T-helper 17 cell (primary cell): Measurements from ENCODE around the gene DCDC1. TPM values are rescaled to one million over a fixed set of nuclear protein-coding genes. Genes with fewer than 3 reads are reported as not detected.

Experiments
- ATAC-seq: fragments of 150-1000 bp; cut with Tn5 transposase; 2 replicates; pipeline ENCODE4 v1.10.0; 2021; ENCODE audit warnings: mild to moderate bottlenecking, moderate library complexity
- DNase-seq, 3 donors: peaks; one replicate each; pipeline versions ENCODE4 v3.0.0 to v3.0.0-alpha.2; 2020 to 2021
- H3K9me3 ChIP-seq: one replicate; pipeline ENCODE4 v1.7.0; 2013; ENCODE audit warnings: low read length, mild to moderate bottlenecking; ENCODE audit not compliant: control insufficient read depth, poor library complexity, severe bottlenecking
- H3K27ac Mint-ChIP-seq: one replicate; pipeline ENCODE4 v1.8.0; 2022; ENCODE audit warnings: mild to moderate bottlenecking, moderate library complexity, mixed read lengths
- H3K27me3 Mint-ChIP-seq: one replicate; pipeline ENCODE4 v1.8.0; 2022; ENCODE audit warnings: mixed read lengths
- H3K36me3 Mint-ChIP-seq: one replicate; pipeline ENCODE4 v1.8.0; 2022; ENCODE audit warnings: low read depth, mixed read lengths
- H3K4me1 Mint-ChIP-seq: one replicate; pipeline ENCODE4 v1.8.0; 2022; ENCODE audit warnings: mild to moderate bottlenecking, mixed read lengths
- H3K4me3 Mint-ChIP-seq: one replicate; pipeline ENCODE4 v1.8.0; 2022; ENCODE audit warnings: mild to moderate bottlenecking, moderate library complexity, mixed read lengths
- total RNA-seq, 4 donors: library from RNA in 2 of 4; stranded (reverse) in 2 of 4; gene quantifications; one replicate each; pipeline ENCODE4 v1.2.3 and lab custom pipeline; 2022 to 2026

DCDC1 gene
- total RNA-seq, 2 donors from 2014 or later = 0.21 to 0.45 TPM

DNA sequence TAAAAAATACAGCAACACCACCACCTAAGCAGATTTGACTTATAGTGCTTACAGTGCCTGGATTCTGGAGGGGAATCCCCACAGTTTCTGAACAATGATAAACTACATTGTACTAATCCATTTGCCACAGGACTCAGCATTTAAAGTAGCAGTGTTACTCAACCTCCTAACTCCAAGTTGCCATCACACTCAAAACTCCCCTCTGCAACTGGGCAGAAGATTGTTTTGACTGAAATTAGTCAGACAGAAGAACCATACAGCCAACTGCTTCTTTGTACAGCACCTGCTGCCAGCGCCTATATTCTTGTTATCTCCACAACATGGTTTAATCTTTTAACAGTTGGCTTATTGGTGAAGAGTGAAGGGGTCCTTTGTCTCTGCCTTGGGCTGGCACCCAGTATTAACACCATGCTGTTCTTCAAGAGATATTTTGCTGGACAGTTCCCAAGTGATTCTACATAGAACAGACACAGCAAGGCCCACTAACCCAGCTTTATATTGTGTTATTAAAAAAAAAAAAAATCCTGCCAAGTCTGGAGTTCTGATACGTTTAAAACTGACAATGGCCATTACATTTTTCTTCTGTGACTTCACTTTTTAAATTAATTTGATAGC, 273.2 kb downstream of the DCDC1 start:
- Mint-ChIP-seq H3K36me3 (no peaks in the 10 kb centered on the region), H3K4me1 (no peaks in the 10 kb centered on the region), H3K4me3 (no peak overlapping the region), H3K27me3 (no peaks in the 10 kb centered on the region), H3K27ac (no peak overlapping the region)
- no peaks in the 10 kb centered on the region for H3K9me3 ChIP-seq
- DNase-seq (no peak), ATAC-seq (no peak)

- H3K27ac Mint-ChIP-seq = no peak overlapping the region
- H3K4me1 Mint-ChIP-seq = no peaks in the 10 kb centered on the region
- H3K36me3 Mint-ChIP-seq = no peaks in the 10 kb centered on the region
- ATAC-seq (no peak), DNase-seq (no peak)
- H3K4me3 Mint-ChIP-seq = no peak overlapping the region
- H3K27me3 Mint-ChIP-seq = no peaks in the 10 kb centered on the region
- peaks cover 4% of the 10 kb centered on the region for H3K9me3 ChIP-seq
Observed at GRCh38 chr11:31092638-31093037, 276.9 kb downstream of the DCDC1 start.

DNA sequence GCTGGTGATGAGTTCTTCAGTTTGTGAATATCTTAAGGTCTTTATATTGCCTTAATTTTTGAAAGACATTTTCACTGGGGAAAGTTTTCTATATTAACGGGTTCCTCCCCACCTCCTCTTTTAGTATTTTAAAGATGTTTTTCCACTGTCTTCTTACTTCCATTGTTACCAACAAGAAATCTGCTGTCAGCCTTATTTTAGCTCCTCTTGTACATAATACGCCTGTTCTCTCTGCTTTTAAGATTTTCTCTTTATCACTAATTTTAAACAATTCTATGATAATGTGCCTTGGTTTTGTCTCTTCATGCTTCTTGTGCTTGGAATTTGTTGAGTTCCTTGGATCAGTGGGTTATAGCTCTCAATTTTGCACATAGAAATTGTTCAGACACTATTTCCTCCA, 280.4 kb downstream of the DCDC1 start:
- H3K4me3 Mint-ChIP-seq = no peak overlapping the region
- H3K4me1 Mint-ChIP-seq = no peaks in the 10 kb centered on the region
- H3K27me3 Mint-ChIP-seq = no peaks in the 10 kb centered on the region
- no peaks in the 10 kb centered on the region for H3K36me3 Mint-ChIP-seq
- ATAC-seq (no peak), DNase-seq (no peak)
- H3K27ac Mint-ChIP-seq = no peak overlapping the region
- H3K9me3 ChIP-seq = peaks cover 4% of the 10 kb centered on the region

DNA sequence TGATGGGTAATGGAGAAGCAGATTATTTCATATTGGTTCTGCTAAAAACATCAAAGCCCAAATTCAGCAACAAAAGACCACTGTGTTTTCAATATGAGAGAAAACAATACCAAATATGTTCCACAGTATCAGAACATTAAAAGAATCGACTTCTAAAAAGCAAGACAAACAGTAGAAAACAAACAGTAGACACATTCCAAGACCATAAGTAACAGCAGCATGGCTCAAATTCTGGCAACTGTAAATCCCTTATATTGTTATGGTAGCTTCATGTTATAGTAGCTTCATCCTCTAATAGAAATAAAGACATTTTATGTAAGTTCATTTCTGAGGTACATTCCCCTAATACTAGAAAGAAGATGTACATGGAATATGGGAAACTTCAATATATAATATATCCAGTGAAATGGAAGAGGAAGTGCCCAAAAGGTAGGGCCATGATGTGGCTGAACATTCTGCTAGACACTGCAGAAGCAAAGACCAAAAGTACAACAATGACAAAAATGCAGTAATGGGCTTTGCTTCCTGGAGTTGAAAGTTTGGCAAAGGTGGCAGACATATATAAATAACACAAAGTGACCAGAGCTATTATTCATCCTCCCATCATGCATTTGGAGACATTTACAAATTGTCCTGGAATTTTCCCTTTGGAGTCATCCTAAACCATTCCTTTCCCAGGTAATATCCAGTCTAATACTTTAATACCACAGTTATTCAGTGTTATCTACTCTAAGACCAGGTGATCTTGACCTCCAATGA, 299.9 kb downstream of the DCDC1 start:
- no peaks in the 10 kb centered on the region for H3K4me1 Mint-ChIP-seq
- H3K27me3 Mint-ChIP-seq = no peaks in the 10 kb centered on the region

GRCh38 chr11:31060880-31061279, 308.7 kb downstream of the DCDC1 start:
- Mint-ChIP-seq H3K4me1 (no peaks in the 10 kb centered on the region), H3K27ac (no peak overlapping the region), H3K27me3 (no peaks in the 10 kb centered on the region), H3K36me3 (no peaks in the 10 kb centered on the region), H3K4me3 (no peak overlapping the region)
- DNase-seq (no peak), ATAC-seq (no peak)
- no peaks in the 10 kb centered on the region for H3K9me3 ChIP-seq

More for the DNA sequence above, 299.9 kb downstream of the DCDC1 start:
- no peaks in the 10 kb centered on the region for H3K9me3 ChIP-seq
- Mint-ChIP-seq H3K27ac (no peak overlapping the region), H3K4me3 (no peak overlapping the region), H3K36me3 (no peaks in the 10 kb centered on the region)
- ATAC-seq = no peak
- no peak for DNase-seq

GRCh38 chr11:31059529-31059928, 310.0 kb downstream of the DCDC1 start:
- no peak overlapping the region for H3K27ac Mint-ChIP-seq
- no peak for DNase-seq
- no peak overlapping the region for H3K4me3 Mint-ChIP-seq
- ATAC-seq = no peak
- no peaks in the 10 kb centered on the region for H3K27me3 Mint-ChIP-seq
- no peaks in the 10 kb centered on the region for H3K4me1 Mint-ChIP-seq
- H3K9me3 ChIP-seq = no peaks in the 10 kb centered on the region
- no peaks in the 10 kb centered on the region for H3K36me3 Mint-ChIP-seq

DNA sequence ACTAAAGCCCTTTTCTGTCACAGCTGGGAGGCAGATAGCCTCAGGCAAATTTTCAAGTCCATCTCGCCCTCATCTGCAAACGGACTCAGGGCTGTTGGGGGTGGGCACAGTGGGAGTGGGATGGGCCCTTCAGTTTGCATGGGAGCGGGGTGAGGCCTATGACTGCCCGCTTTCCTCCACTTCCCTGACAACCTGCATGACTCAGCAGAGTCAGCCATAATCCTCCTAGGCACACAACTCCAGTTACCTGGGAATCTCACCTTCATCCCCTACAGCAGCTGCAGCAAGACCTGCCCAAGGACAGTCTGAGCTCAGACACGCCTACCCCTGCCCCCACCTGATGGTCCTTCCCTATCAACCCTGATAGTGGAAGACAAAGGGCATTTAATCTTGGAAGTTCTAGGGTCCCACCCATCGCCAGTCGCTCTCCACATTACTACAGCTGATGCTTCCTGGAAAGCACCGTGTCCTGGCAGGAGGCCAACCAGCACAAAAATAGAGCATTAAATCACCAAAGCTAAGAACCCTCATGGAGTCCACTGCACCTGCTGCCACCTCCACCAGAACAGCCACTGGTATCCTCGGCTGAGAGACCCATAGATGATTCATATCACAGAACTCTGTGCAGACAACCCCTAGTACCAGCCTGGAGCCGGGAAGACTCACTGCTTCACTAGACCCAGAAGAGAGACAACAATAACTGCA, 319.3 kb downstream of the DCDC1 start:
- DNase-seq = no peak
- no peaks in the 10 kb centered on the region for H3K4me1 Mint-ChIP-seq
- no peak overlapping the region for H3K4me3 Mint-ChIP-seq
- no peak for ATAC-seq
- no peaks in the 10 kb centered on the region for H3K27me3 Mint-ChIP-seq
- H3K36me3 Mint-ChIP-seq = no peaks in the 10 kb centered on the region
- H3K9me3 ChIP-seq = no peaks in the 10 kb centered on the region
- H3K27ac Mint-ChIP-seq = no peak overlapping the region

GRCh38 chr11:31045335-31045734, 324.2 kb downstream of the DCDC1 start:
- Mint-ChIP-seq H3K27ac (no peak overlapping the region), H3K36me3 (no peaks in the 10 kb centered on the region), H3K4me3 (no peak overlapping the region), H3K4me1 (no peaks in the 10 kb centered on the region), H3K27me3 (no peaks in the 10 kb centered on the region)
- ATAC-seq (no peak), DNase-seq (no peak)
- H3K9me3 ChIP-seq = no peaks in the 10 kb centered on the region

DNA sequence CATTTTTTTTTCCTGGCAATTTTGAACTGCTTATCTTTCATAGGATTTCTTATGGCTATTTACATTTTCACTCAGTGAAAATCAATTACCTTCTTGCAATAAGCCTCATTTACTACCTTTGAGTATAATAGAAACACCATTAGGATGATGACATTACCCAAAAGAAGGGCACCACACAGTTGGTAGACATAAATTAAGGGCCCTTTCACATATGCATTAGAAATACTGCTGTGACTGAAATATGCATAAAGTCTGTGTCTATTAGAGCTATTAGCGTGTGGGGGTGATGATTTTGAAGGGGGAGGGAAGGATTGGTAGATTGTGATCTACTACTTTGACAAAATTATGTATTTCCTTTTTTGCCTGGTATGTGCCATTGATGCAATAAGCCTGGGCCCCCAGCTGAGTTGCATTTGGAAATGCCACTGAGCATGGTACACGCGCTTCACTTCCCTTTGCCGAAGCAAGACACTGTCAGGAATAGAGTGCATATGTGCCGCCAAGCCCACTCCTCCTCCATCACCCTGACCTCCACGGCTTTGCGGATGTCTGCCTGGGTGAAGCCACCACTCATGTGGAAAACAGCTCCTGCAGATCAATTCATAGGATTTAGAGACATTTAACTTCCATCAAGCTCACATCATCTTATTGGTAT, 339.3 kb downstream of the DCDC1 start:
- Mint-ChIP-seq H3K4me1 (peaks cover 2% of the 10 kb centered on the region), H3K27me3 (no peaks in the 10 kb centered on the region), H3K27ac (no peak overlapping the region), H3K36me3 (no peaks in the 10 kb centered on the region), H3K4me3 (no peak overlapping the region)
- no peak for ATAC-seq
- no peak for DNase-seq
- H3K9me3 ChIP-seq = no peaks in the 10 kb centered on the region

- Mint-ChIP-seq H3K27me3 (no peaks in the 10 kb centered on the region), H3K27ac (no peak overlapping the region), H3K36me3 (no peaks in the 10 kb centered on the region), H3K4me3 (no peak overlapping the region), H3K4me1 (no peaks in the 10 kb centered on the region)
- DNase-seq (no peak), ATAC-seq (no peak)
- H3K9me3 ChIP-seq = no peaks in the 10 kb centered on the region
Observed at GRCh38 chr11:31026315-31026714, 343.2 kb downstream of the DCDC1 start.

DNA sequence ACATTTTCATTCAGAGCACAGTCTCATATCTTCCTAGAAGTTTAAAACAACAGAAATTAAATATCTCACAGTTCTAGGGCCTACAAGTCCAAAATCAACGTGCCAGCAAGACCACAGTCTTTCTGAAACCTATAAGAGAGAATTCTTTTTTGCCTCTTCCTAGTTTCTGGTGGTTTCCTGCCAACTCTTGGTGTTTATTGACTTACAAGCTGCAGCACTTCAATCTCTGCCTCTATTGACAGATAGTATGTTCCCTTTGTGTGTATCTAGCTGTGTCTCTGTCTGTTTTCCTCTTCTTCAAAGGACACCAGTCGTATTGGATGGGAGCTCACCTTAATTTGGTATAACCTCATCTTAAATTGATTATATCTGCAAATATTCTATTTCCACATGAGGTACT, 347.5 kb downstream of the DCDC1 start:
- H3K27me3 Mint-ChIP-seq = no peaks in the 10 kb centered on the region
- ATAC-seq = no peak
- H3K4me3 Mint-ChIP-seq = no peak overlapping the region
- DNase-seq = no peak
- H3K4me1 Mint-ChIP-seq = no peaks in the 10 kb centered on the region
- no peaks in the 10 kb centered on the region for H3K9me3 ChIP-seq
- H3K36me3 Mint-ChIP-seq = no peaks in the 10 kb centered on the region
- H3K27ac Mint-ChIP-seq = no peak overlapping the region

DNA sequence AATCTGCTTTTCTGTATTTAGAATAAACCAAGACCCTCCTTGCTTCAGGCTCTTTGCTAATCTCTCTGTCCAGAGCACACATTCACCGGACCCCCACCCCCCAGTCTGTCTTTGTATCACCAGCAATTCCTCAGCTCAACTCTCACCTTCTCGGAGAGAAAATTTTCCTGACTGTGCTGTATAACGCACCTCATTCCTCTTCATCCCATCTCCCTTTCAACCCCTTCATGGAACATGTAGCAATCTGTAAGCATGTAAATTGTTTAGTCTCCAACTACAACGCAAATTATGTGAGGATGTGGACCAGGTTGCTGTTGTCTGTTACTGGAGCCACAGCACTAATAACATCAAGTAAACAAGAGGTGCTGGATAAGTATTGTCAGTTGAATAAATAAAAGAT, 349.8 kb downstream of the DCDC1 start:
- no peaks in the 10 kb centered on the region for H3K36me3 Mint-ChIP-seq
- no peaks in the 10 kb centered on the region for H3K9me3 ChIP-seq
- ATAC-seq = no peak

GRCh38 chr11:31005202-31005601, 364.3 kb downstream of the DCDC1 start:
- DNase-seq = no peak

More for the DNA sequence above, 349.8 kb downstream of the DCDC1 start:
- H3K4me3 Mint-ChIP-seq = no peak overlapping the region
- H3K4me1 Mint-ChIP-seq = no peaks in the 10 kb centered on the region
- H3K27ac Mint-ChIP-seq = no peak overlapping the region
- DNase-seq = no peak
- H3K27me3 Mint-ChIP-seq = no peaks in the 10 kb centered on the region

More at GRCh38 chr11:31005202-31005601, 364.3 kb downstream of the DCDC1 start:
- no peaks in the 10 kb centered on the region for H3K4me1 Mint-ChIP-seq
- no peaks in the 10 kb centered on the region for H3K36me3 Mint-ChIP-seq
- ATAC-seq = no peak
- no peak overlapping the region for H3K4me3 Mint-ChIP-seq
- no peaks in the 10 kb centered on the region for H3K9me3 ChIP-seq
- no peaks in the 10 kb centered on the region for H3K27me3 Mint-ChIP-seq
- no peak overlapping the region for H3K27ac Mint-ChIP-seq
